CD4-positive, alpha-beta T cell treated with Interleukin-1 beta for 1 hour (primary cell): ENCODE measurements around the gene NADK.
"Not testable (repeated sequence)": the region's sequence is repeated elsewhere in the genome, so short reads cannot be mapped to it uniquely, and the experiment has no call there.

Experiments
- DNase-seq, 2 donors: peaks; one replicate each; pipeline ENCODE4 v3.0.0-alpha.2; 2020 to 2022

NADK gene

DNA sequence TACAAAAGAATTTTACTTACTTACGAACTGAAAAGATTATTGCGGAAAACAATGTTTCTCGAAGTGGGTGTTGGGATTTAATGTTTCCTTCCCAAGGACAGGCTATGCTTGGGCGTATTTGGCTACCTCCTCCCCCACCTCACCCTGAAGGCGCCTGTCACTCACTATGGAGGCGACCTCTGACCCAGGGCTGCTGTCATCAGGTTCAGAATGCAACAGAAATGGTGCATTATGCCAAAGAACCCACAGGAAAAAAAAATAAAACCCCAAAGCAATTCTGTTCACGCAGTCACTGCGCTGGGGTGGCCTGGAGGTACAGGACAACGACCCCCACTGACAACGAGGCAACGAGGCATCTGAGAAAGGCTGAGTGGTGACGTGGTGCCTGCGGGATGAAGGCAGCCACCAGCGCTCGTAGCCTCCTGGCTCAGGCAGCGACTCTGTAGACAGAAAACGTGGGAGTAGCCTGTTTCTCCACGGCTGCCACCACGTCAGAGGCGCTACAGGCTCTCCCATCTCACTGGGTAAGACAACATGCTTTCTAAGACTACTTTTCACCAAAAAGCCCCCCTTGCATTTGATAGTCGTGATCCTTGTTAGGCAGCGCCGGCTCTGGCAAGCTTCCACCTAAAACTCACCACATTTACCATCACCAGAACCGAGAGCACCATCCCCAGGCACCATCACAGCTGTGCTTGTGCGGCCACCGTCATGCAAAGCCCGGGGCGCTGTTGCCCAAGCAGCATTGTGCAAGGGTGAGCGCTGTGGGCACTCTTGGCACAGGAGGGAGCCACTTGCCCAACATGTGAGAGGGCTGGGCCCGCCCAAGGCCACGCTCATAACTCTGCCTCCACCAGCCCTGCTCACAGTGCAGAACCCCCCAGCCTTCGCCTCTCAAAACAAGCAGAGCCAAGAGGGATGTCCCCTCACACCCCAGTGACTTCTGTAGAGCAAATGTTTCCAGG lies 14.3 kb downstream of the NADK start:
- DNase-seq, result peak; percentile 30 to 67

DNA sequence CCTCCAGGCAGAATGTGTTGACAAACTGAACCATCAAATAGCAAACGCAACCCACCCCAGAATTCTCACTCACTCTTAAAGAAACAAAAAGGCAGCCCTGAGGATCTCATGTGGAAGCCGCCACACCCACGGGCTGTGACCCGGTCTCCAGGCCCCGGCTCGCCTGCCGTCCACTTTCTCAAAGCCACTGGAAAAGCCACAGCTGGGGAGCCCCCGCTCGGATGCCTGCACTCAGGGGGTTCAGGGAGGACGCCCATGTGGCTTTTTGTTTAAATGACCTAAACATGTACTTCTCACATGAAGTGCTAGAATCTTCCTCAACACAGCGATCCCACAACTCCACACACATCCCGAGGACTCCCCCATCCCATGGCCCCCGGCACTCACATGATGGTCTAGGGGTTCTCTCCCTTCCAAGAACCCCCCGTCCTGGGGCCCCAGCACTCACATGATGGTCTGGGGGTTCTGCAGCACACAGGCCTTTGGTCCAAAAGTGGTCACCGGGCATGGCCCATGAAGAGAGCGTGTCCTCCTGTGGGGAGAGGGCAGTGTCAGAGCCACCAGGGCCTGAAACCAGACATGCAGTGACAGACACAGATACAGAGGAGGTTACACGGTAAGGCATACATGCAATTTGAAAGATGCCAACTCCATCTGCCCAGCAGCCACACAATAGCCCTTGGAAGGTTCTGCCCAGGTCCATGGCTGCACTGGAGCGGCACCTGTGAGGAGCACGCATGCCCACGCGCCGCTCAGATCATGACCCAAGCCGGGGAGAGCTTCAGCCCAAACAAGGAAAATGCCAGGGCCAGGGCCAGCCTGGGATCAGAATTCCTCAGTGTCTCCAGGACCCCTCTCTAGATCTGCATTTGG lies 16.5 kb downstream of the NADK start:
- DNase-seq, result no peak

DNA sequence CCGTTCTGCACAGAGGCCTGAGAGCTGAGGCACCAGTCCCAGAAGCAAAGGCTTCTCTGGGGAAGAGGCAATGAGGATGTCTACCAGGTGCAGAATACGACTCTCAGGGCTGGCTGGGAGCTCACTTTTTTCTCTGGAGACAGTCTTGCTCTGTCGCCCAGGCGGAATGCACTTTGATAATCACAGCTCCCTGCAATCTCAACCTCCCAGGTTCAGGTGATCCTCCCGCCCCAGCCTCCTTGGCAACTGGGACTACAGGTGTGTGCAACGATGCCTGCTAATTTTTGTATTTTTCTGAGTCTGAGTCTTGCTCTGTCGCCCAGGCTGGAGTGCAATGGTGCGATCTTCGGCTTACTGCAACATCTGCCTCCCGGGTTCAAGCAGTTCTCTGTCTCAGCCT lies 17.6 kb downstream of the NADK start:
- DNase-seq, result no peak

DNA sequence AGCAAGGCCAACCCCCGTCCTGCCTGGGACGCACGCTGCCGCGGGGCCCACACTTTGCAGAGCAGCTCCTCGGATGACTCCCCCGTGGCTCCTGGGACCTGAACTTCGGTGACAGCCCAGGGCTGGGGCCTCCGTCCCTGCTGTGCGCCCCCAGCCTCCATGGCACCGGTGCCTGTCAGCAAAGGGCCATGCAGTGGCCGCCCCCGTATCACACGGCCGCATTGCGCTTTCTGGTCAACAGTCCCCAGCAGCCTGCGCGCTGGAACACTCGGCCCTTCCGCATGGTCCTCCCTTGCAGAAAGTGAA lies 18.0 kb downstream of the NADK start:
- no peak for DNase-seq

DNA sequence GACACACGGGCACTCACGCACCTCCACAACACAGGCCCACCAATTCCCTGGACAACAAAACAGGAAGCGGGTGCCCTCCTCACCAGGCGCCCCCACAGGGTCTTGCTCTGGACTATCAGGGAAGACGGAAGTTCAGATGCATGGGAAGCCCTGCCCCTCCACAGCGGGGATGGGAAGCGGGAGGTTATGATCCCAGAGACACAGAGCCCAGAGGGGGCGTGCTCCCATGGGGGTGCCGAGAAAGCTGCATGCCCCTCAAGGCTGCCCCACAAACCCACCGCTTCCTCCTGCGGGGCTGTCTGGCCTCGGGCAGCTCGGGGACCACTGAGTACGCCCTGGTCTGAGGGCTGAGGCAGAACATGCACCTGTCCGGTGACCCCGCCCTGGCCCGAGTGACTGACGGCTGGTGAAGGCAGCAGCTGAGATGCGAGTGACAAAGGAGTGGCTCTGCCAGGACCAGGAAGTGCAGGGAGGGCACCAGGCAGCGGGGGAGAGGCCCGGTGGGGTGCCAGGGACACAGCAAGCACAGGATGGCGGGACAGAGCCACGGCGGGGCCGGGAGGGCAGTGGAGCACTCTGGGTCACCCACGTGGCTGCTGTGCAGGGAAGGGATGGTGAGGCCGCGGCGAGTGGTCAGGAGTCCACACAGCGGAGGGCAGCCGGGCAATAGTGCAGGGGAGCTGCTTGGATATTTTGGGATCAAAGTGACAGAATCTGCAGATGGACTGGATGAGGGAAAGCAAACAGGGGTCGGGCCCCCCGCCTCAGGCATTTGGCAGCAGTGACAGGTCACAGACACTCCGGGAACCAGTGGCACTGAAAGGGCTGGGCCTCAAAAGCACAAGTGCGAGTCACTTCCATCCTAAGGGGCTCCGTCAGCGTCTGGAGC lies 18.6 kb downstream of the NADK start:
- DNase-seq, result no peak

DNA sequence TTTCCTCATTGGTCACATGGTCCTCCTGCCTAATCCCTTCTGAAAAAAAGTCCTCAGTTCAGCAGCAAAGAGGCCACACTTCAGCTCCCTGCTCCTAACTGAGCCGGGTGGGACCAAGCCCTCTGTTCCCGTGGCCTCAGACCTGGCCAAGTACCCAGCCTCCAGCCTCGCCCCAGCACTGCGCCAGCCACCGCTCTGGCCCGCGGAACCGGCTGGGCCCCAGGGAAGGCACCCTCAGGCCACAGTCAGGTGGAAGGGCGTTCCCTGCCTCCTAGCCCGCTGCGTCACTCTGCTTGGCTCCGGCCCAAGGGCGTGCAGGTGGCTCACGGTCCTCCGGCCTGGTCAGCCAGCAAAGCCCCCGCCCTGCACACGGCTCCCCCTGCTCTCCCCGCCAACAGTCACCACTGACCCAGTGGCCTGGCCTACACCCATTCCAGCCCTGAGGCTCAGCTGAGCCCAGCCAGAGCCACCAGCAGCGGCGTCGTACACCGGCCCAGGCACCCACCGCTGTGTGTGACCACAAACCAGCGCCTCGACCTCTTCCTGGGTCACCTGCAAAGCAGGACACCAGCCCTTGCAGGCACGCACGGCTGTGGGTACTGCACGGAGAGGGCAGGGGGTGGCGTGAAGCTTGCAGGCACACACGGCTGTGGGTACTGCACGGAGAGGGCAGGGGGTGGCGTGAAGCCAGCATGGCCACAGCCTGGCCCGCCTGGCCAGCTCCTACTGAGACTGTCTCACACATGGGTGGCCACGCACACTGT lies 19.4 kb downstream of the NADK start:
- DNase-seq, result no peak

DNA sequence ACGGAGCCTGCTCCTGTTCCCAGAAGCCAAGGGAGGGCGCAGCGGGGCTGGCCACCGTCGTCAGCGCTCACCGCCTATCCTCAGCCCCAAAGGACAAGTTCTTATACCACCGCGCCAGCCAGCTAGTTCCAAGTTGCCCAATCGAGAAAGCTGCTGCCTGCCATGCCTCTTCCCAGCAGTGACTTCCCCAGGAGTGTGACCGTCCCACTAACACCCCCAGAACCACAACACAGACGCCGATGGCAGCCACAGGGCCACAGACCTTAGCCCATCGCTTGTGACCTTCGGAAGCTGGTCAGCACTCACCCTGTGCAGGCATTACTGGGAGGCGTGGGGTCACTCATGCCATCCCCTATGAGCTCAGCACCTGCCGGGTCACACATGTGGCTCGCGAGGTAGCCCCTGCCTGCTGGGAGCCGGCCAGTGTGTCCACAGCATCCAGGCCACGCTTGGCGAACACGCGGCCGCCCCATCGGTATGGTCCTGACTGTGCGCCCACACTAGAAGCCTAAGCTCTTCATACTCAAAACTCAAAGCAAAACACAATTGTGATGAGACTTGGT lies 20.1 kb downstream of the NADK start:
- DNase-seq, result no peak

DNA sequence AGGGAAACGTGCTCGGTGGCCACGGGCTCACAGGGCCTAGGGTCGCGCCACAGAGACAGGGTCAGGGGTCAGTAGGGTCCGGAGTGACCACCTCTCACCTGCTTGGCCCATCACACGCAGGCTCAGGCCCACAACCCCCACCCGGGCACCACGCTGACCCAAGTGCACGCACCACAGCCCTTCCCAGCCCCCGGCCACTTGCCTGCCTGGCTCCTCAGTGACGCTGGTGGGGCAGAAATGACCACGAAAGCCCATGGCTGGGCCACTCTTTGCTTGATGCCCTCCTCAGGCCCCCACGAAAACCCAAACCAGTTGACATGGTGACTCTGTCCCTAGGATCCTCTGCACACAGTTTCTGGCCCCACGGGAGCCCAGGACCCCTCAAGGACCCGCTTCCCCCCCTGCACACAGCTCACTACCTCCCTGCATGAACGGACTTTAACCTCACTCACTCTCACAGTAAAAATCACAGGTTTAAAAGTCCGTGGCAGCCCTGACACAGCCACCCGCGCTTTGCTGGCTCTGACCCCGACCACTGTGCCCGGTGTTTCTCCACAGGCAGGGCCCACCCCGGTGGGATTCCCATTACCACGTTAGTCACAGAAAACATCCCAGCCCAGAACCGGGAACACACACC lies 20.7 kb downstream of the NADK start:
- DNase-seq, result no peak

DNA sequence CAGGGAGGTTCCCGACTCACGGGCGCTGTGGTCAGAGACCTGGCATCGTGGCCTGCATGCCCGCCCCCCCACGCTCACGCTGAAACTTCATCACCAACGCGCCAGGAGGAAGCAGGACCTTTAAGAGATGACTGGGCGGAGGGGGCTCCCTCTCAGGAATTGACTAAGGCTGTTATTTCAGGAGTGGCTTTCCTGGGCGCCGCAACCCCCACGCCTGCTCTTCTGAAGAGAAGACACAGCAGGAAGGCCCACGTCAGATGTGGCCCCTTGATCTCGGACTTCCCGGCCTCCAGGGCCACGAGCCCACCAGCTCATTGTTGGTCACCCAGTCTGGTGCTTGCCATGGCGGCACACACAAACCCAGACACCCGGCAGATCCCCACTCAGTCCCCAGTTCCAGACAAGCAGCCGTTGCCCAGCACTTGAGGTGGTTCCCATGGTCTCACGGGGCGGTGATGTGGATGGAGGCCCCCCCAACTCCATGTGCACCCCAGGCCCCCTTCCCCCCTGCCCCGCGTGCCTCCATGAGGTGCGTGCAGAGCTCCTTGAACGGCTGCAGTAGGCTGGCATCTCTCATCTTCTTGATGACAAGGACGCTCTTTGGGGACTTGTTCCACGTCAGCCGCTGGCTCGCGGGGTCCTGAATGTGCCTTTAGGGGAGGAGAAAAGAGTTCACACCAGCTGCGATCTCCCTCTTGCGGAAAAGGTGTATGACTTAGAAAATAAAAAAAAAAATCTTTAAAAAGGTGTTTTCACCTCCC lies 21.4 kb downstream of the NADK start:
- no peak for DNase-seq

DNA sequence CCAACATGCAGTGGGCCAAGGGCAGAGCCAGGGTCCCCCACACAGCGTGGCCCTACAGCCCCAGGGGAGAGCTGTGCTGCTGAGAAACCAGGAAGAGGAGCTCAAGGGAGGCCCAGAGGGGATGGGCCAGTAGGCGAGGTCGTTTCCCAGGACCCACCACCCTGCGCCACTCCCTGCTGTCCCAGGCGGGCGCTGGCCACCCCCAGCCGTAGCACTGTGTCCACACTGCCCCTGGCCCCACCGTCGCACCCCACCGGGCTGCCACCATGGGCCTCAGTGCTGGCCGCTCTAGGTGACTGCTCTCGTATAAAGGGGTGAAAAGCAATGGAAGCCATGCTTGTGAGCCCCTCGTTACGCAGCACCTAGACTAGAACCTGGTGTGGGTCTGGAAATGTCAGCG lies 22.4 kb downstream of the NADK start:
- no peak for DNase-seq

DNA sequence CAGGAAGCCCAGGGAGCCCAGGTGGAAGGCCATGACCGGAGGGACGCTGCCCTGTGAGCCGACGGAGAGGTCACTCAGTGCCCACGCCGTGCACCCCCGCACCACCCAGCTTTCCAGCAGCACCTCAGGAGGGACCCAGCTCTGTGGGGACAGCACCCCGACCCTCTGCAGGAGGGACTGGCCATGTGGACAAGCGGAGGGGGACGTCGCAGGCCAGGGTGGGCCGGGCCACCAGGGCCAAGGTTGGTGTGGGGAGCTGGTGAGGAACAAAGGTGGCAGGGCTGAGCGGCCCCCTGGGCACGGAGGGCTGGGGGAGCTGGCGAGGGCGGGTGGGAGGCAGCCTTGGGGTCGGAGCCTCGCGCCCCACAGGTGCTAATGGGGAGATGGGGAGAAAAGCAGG lies 22.8 kb downstream of the NADK start:
- DNase-seq, result no peak

DNA sequence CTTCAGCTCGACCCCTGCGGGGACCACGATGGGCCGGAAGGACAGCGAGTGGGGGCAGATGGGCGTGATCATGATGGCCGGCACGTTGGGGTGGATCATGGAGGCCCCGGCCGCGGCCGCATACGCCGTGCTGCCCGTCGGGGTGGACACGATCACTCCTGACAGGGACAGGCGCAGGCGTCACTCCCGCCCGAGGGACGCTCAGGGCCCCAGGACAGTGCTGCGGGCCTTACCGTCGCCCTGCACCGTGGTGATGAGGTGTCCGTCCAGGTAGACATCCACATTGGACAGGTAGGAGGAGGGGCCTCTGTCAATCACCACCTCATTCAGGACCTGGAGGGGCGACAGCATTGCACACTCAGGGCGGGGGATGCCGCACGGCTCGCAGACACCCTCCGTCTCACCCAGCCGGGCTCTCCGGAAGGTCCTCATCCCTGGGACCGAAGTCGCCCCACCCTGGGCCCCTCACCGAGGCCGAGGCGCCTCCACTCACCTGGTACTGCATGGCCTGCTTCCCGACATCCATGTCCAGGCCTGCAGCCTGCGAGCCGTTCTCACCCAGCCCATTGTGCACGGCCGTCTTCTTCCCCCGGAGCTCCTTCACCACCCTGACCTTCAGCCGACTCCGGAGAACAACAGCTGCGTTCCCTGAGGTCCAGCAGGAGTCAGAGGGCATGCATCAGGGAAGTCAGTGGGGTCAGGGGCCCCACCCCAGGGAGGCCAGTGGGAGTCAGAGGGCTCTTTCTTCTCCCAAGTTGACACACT lies 24.0 kb downstream of the NADK start:
- no peak for DNase-seq

DNA sequence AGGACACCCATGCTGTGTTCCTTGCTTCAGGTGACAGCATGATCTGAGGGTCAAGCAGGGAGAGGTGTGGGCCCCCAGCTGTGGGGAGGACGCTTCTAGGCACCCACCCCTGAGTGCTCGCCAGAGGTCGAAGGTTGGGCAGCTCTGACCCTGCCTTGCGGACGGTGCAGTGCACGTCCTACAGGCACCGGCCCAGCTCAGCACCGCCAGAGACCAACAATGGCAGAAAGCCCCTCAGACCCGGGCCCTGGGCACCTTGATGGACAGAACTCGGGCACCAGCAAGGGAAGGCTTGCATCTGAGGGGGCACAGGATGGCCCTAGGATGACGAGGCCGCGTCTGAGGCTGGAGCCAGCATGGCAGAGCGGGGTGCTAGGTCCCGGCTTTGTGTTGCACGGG lies 24.7 kb downstream of the NADK start:
- no peak for DNase-seq

DNA sequence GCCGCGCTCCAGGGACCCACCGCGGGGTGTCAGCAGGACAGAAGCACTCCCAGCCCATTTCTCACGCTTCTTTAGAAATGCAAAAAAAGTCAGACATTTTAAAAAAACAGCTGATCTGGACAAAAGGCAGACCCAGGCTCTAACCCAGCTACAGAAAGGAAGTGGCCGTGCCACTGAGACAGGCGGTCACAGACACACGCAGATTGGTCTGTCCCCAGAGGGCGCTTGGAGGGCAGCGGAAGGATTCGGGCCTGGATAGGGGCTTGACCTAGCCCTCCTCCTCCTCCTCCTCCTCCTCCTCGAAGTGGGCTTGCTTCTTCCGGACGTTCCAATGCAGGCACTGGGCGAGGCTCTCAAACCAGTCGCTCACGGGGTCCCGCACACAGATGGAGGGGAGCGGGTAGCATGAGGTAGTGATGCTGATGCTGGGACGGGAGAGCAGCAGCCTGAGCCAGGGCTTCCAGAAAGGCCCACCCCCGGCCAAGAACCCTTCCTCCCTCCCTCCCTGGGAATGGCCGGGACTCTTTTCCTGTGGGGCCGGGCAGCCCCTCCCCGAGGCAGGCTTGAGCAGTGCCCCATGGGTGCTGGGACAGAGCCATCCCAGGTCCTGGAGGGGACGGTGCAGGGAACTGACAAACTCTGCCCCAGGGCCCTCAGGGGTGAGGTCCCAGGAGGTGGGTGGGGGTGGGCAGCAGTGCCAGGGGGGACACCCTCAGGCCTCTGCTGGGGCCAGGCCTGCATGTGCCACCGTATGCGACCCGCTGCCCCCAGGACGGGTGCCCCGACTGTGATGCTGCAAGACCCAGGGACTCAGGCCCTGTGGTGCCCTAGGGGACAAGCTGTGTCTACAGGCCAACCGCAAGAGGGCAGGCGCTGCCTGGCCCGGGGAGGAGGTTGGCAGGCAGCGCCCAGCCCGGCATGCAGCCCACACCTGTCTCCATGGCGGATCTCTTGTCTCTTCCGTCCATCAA lies 25.3 kb downstream of the NADK start:
- no peak for DNase-seq

DNA sequence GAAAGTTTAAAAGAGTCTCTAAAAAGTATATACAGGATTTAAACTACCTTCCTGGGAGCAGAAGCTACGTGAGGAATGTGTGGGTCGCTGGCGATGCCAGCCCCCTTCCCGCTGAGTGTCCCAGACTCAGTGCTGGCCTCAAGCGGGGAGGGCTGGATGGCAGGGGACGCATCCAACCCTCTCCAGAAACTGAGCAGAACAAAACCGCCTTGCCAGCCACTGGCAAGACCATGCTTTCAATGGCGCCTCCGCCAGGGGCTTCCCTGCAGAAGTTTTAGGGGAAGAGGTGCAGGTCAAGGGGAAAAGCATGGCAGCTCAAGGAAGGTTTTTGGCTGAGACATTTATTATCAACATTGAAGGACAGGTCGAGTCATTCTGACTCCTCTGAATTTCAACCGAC lies 26.1 kb downstream of the NADK start:
- DNase-seq, result no peak

DNA sequence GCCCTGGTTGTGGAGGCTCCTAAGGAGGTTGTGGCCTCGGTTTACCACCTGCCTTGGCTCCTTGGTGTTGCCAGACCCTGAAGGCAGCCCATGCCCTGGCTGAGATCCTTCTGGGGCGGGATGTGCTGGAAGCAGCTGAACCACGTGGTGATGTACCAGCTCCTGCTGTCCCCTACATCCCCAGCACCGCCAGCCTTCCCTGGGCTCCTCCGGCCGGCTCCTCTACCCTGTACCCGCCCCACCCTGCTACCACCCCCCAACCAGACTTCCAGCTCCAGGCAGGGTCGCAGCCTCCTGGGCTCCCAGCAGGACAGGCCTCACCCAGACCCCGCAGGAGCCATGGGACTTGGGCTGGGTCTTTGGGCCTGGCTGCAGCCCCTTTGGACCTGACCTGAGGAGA lies 28.3 kb downstream of the NADK start:
- not testable (repeated sequence) for DNase-seq

DNA sequence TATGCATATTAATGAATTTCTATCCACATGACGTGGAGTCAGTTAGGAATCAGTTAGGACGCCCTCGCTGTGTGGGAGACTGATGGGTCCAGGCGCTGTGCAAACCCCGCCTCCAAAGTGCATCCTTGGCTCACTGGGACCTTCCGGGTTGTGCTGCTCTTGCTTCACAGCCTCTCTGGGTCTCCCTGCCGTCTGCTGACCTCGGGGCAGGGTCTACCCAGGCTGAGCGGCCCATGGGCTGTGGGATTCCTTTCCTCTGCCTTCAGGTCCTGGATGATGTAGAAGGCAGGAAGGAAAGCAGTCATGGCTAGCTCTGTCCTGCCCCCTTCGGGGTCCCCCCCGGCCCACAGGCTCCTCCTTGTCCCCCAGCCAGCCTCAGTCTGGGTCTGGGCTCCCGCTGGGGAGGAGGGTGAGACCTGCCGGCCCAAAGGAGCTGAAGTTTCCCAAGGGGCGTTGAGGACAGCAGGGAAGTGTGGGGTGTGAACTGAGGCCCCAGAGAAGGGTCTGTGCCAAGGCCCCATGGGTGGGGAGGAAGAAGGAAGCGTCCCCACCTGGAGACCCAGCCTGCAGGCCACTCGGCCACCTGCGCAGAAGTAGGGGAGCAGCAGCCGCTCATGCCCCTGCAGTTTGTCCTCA lies 29.5 kb downstream of the NADK start:
- no peak for DNase-seq

DNA sequence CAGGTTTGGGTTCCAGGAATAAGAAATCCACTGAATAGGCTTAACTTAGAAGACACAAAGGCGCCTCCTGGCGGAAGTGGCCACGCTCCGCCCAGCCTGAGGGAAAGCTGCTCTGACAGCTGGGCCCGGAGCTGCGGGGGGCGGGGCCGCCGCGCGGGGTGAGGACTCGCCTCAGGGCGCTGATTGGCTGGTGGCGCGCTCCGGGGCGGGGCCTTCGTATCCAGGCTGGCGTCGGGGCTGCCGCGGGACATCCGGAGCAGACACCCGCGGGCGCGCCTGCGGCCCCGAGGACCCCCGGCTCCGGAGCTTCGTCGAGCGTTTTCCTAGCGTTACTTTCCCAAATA lies 31.7 kb downstream of the NADK start:
- not testable (repeated sequence) for DNase-seq
